Stomach (tissue), 4 donors: ENCODE results near the gene IGFBP3.

Source experiments
- EP300 ChIP-seq: sonication (generic); formaldehyde crosslinking; IDR thresholded peaks from one replicate; pipeline ENCODE4 v1.6.1; 2017; ENCODE audit warnings: antibody characterized with exemption
- POLR2A ChIP-seq, 4 donors: fragments of 450-650 bp; IDR thresholded peaks; one replicate each; pipeline ENCODE4 v1.6.1; 2016; ENCODE audit warnings: antibody characterized with exemption in 4 of 4, control low read depth in 2 of 4, mild to moderate bottlenecking in 1 of 4, moderate library complexity in 1 of 4
- POLR2AphosphoS5 ChIP-seq, 3 donors: sonication (generic); formaldehyde crosslinking; IDR thresholded peaks; one replicate each; pipeline ENCODE4 v1.6.1; 2016; ENCODE audit warnings: antibody characterized with exemption in 3 of 3
- TF ChIP-seq, protein P1 (sequence below), 7 experiments: fragments of 450-650 bp in 4 of 7; fragments of 200-600 bp in 3 of 7; sonication (generic) in 3 of 7; IDR thresholded peaks; one replicate each; pipeline ENCODE4 v1.5.1; 2016 to 2019; ENCODE audit warnings: antibody characterized with exemption in 7 of 7, control low read depth in 2 of 7, mild to moderate bottlenecking in 1 of 7

- TF ChIP-seq, protein P1, sequence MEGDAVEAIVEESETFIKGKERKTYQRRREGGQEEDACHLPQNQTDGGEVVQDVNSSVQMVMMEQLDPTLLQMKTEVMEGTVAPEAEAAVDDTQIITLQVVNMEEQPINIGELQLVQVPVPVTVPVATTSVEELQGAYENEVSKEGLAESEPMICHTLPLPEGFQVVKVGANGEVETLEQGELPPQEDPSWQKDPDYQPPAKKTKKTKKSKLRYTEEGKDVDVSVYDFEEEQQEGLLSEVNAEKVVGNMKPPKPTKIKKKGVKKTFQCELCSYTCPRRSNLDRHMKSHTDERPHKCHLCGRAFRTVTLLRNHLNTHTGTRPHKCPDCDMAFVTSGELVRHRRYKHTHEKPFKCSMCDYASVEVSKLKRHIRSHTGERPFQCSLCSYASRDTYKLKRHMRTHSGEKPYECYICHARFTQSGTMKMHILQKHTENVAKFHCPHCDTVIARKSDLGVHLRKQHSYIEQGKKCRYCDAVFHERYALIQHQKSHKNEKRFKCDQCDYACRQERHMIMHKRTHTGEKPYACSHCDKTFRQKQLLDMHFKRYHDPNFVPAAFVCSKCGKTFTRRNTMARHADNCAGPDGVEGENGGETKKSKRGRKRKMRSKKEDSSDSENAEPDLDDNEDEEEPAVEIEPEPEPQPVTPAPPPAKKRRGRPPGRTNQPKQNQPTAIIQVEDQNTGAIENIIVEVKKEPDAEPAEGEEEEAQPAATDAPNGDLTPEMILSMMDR (IDR thresholded peaks at IDR 0.05) = no peak
- no peak for TF ChIP-seq POLR2A (IDR thresholded peaks at IDR 0.05)
- TF ChIP-seq POLR2AphosphoS5 (IDR thresholded peaks at IDR 0.05) = no peak
- TF ChIP-seq EP300 = no peak
Observed at GRCh38 chr7:45878457-45879144, 42.5 kb downstream of the IGFBP3 start.
